ENCODE measurements around the gene NEK1.
"Not testable (repeated sequence)": the region's sequence is repeated elsewhere in the genome, so short reads cannot be mapped to it uniquely, and the experiment has no call there.

The NEK1 gene

GRCh38 chr4:169540774-169541173 is 71.6 kb downstream of the NEK1 start:
- Mint-ChIP-seq H3K27ac (no peak overlapping the region), H3K4me3 (no peak overlapping the region), H3K9me3 (peaks cover 21% of the 10 kb centered on the region), H3K36me3 (ENCODE audit: low read depth) (peaks cover 24% of the 10 kb centered on the region), H3K4me1 (ENCODE audit: low read depth) (peaks cover 2% of the 10 kb centered on the region), H3K27me3 (no peaks in the 10 kb centered on the region)
- no peak for DNase-seq

- H3K36me3 Mint-ChIP-seq (ENCODE audit: low read depth) = peaks cover 85% of the 10 kb centered on the region
- no peaks in the 10 kb centered on the region for H3K4me1 Mint-ChIP-seq (ENCODE audit: low read depth)
Observed at GRCh38 chr4:169530048-169530447, 82.3 kb downstream of the NEK1 start.

GRCh38 chr4:169523796-169524195 is 88.6 kb downstream of the NEK1 start:
- peaks cover 62% of the 10 kb centered on the region for H3K36me3 Mint-ChIP-seq (ENCODE audit: low read depth)
- H3K4me3 Mint-ChIP-seq = no peak overlapping the region
- no peaks in the 10 kb centered on the region for H3K4me1 Mint-ChIP-seq (ENCODE audit: low read depth)
- no peak overlapping the region for H3K27ac Mint-ChIP-seq
- H3K9me3 Mint-ChIP-seq = no peaks in the 10 kb centered on the region
- no peak for DNase-seq
- no peaks in the 10 kb centered on the region for H3K27me3 Mint-ChIP-seq

More at GRCh38 chr4:169530048-169530447, 82.3 kb downstream of the NEK1 start:
- no peak for DNase-seq
- H3K4me3 Mint-ChIP-seq = no peak overlapping the region
- H3K27ac Mint-ChIP-seq = no peak overlapping the region
- no peaks in the 10 kb centered on the region for H3K9me3 Mint-ChIP-seq
- no peaks in the 10 kb centered on the region for H3K27me3 Mint-ChIP-seq

- Mint-ChIP-seq H3K36me3 (ENCODE audit: low read depth) (peaks cover 19% of the 10 kb centered on the region), H3K27me3 (no peaks in the 10 kb centered on the region), H3K27ac (no peak overlapping the region), H3K4me3 (no peak overlapping the region), H3K4me1 (ENCODE audit: low read depth) (peaks cover 6% of the 10 kb centered on the region), H3K9me3 (no peaks in the 10 kb centered on the region)
- DNase-seq = no peak
Observed at GRCh38 chr4:169510617-169511016, 101.8 kb downstream of the NEK1 start.

GRCh38 chr4:169506903-169507302 is 105.5 kb downstream of the NEK1 start:
- H3K4me1 Mint-ChIP-seq (ENCODE audit: low read depth) = peaks cover 5% of the 10 kb centered on the region
- no peak overlapping the region for H3K27ac Mint-ChIP-seq
- no peak overlapping the region for H3K4me3 Mint-ChIP-seq
- DNase-seq = no peak
- peaks cover 20% of the 10 kb centered on the region for H3K9me3 Mint-ChIP-seq
- peaks cover 55% of the 10 kb centered on the region for H3K36me3 Mint-ChIP-seq (ENCODE audit: low read depth)
- H3K27me3 Mint-ChIP-seq = no peaks in the 10 kb centered on the region

- not testable (repeated sequence) for H3K27ac Mint-ChIP-seq; H3K4me1 Mint-ChIP-seq (ENCODE audit: low read depth); H3K4me3 Mint-ChIP-seq; DNase-seq; H3K27me3 Mint-ChIP-seq
- H3K9me3 Mint-ChIP-seq = peaks cover 25% of the 10 kb centered on the region
- H3K36me3 Mint-ChIP-seq (ENCODE audit: low read depth) = peaks cover 60% of the 10 kb centered on the region
Observed at GRCh38 chr4:169499907-169500306, 112.5 kb downstream of the NEK1 start.

- not testable (repeated sequence) for H3K27me3 Mint-ChIP-seq; H3K9me3 Mint-ChIP-seq; H3K4me3 Mint-ChIP-seq; H3K27ac Mint-ChIP-seq; DNase-seq; H3K4me1 Mint-ChIP-seq (ENCODE audit: low read depth)
- H3K36me3 Mint-ChIP-seq (ENCODE audit: low read depth) = peaks cover 11% of the 10 kb centered on the region
Observed at GRCh38 chr4:169494234-169494633, 118.1 kb downstream of the NEK1 start.

GRCh38 chr4:169493164-169493524 is 119.2 kb downstream of the NEK1 start:
- Mint-ChIP-seq H3K4me3 (no peak overlapping the region), H3K9me3 (no peaks in the 10 kb centered on the region), H3K4me1 (ENCODE audit: low read depth) (no peaks in the 10 kb centered on the region), H3K36me3 (ENCODE audit: low read depth) (peaks cover 8% of the 10 kb centered on the region), H3K27ac (no peak overlapping the region), H3K27me3 (no peaks in the 10 kb centered on the region)
- DNase-seq = no peak

- peaks cover 8% of the 10 kb centered on the region for H3K36me3 Mint-ChIP-seq (ENCODE audit: low read depth)
- no peak for DNase-seq
- H3K4me3 Mint-ChIP-seq = no peak overlapping the region
- no peak overlapping the region for H3K27ac Mint-ChIP-seq
- no peaks in the 10 kb centered on the region for H3K9me3 Mint-ChIP-seq
- H3K27me3 Mint-ChIP-seq = no peaks in the 10 kb centered on the region
- H3K4me1 Mint-ChIP-seq (ENCODE audit: low read depth) = no peaks in the 10 kb centered on the region
Observed at GRCh38 chr4:169492436-169493163, 119.8 kb downstream of the NEK1 start.

- H3K9me3 Mint-ChIP-seq = no peaks in the 10 kb centered on the region
- DNase-seq = no peak
- H3K27me3 Mint-ChIP-seq = no peaks in the 10 kb centered on the region
- no peak overlapping the region for H3K4me3 Mint-ChIP-seq
- H3K27ac Mint-ChIP-seq = no peak overlapping the region
- H3K4me1 Mint-ChIP-seq (ENCODE audit: low read depth) = peaks cover 1% of the 10 kb centered on the region
- H3K36me3 Mint-ChIP-seq (ENCODE audit: low read depth) = peaks cover 8% of the 10 kb centered on the region
Observed at GRCh38 chr4:169491211-169491610, 121.2 kb downstream of the NEK1 start.

GRCh38 chr4:169489306-169489705 is 123.1 kb downstream of the NEK1 start:
- Mint-ChIP-seq H3K36me3 (ENCODE audit: low read depth) (peaks cover 10% of the 10 kb centered on the region), H3K4me1 (ENCODE audit: low read depth) (peaks cover 1% of the 10 kb centered on the region), H3K27me3 (no peaks in the 10 kb centered on the region), H3K27ac (no peak overlapping the region), H3K4me3 (no peak overlapping the region), H3K9me3 (no peaks in the 10 kb centered on the region)
- DNase-seq = no peak

GRCh38 chr4:169485791-169486742 is 126.3 kb downstream of the NEK1 start:
- H3K4me1 Mint-ChIP-seq (ENCODE audit: low read depth) = peaks cover 1% of the 10 kb centered on the region
- H3K36me3 Mint-ChIP-seq (ENCODE audit: low read depth) = peaks cover 8% of the 10 kb centered on the region
- H3K27me3 Mint-ChIP-seq = no peaks in the 10 kb centered on the region
- H3K4me3 Mint-ChIP-seq = no peak overlapping the region
- H3K9me3 Mint-ChIP-seq = no peaks in the 10 kb centered on the region
- DNase-seq = no peak
- H3K27ac Mint-ChIP-seq = no peak overlapping the region

- Mint-ChIP-seq H3K4me3 (no peak overlapping the region), H3K27ac (no peak overlapping the region), H3K36me3 (ENCODE audit: low read depth) (peaks cover 8% of the 10 kb centered on the region), H3K4me1 (ENCODE audit: low read depth) (peaks cover 1% of the 10 kb centered on the region), H3K27me3 (no peaks in the 10 kb centered on the region), H3K9me3 (no peaks in the 10 kb centered on the region)
- DNase-seq = no peak
Observed at GRCh38 chr4:169485086-169485485, 127.3 kb downstream of the NEK1 start.

- Mint-ChIP-seq H3K36me3 (ENCODE audit: low read depth) (peaks cover 12% of the 10 kb centered on the region), H3K4me3 (no peak overlapping the region), H3K27ac (no peak overlapping the region), H3K4me1 (ENCODE audit: low read depth) (peaks cover 1% of the 10 kb centered on the region), H3K27me3 (no peaks in the 10 kb centered on the region), H3K9me3 (no peaks in the 10 kb centered on the region)
- DNase-seq = no peak
Observed at GRCh38 chr4:169484485-169484884, 127.9 kb downstream of the NEK1 start.

GRCh38 chr4:169464080-169464479 is 148.3 kb downstream of the NEK1 start:
- H3K4me1 Mint-ChIP-seq (ENCODE audit: low read depth) = no peaks in the 10 kb centered on the region

More at GRCh38 chr4:169464080-169464479, 148.3 kb downstream of the NEK1 start:
- Mint-ChIP-seq H3K27ac (no peak overlapping the region), H3K36me3 (ENCODE audit: low read depth) (peaks cover 42% of the 10 kb centered on the region), H3K9me3 (peaks cover 10% of the 10 kb centered on the region), H3K27me3 (no peaks in the 10 kb centered on the region), H3K4me3 (no peak overlapping the region)
- no peak for DNase-seq
